GM21381 (cell line): ENCODE data around the gene PRMT1.
"Not testable (repeated sequence)": the region's sequence is repeated elsewhere in the genome, so short reads cannot be mapped to it uniquely, and the experiment has no call there.

Experiments
- ATAC-seq: cut with Tn5 transposase; IDR thresholded peaks from one replicate; pipeline ENCODE4 v1.9.1; 2021; ENCODE audit warnings: mild to moderate bottlenecking, moderate library complexity; ENCODE audit not compliant: unreplicated experiment

PRMT1 gene

GRCh38 chr19:49718511-49718910 is 41.4 kb downstream of the PRMT1 start:
- no peak for ATAC-seq

GRCh38 chr19:49718991-49719390 is 41.9 kb downstream of the PRMT1 start:
- ATAC-seq = no peak

GRCh38 chr19:49719420-49719819 is 42.3 kb downstream of the PRMT1 start:
- not testable (repeated sequence) for ATAC-seq

GRCh38 chr19:49727217-49728030 is 50.4 kb downstream of the PRMT1 start:
- ATAC-seq = no peak

- no peak for ATAC-seq
Measured at GRCh38 chr19:49730166-49730565, 53.1 kb downstream of the PRMT1 start.
